Measurements from ENCODE around the gene MGST1. TPM values are rescaled to one million over a fixed set of nuclear protein-coding genes. Genes with fewer than 3 reads are reported as not detected.

MGST1 gene
- total RNA-seq, result 72.7 and 81.9 TPM in 2 replicates

GRCh38 chr12:16347391-16348298, at the start of gene MGST1:
Gene MGST1, plus strand, starts transcription at chr12:16347645. Its CDS starts 6,608 bp downstream, at chr12:16354253.
- Histone ChIP-seq H3K36me3 (ENCODE audit: insufficient read depth, low read length) (no peaks in the 10 kb centered on the region), H2AFZ (ENCODE audit: low read length) (peak within 1 kb of the TSS; percentile 93), H3K9me3 (ENCODE audit: low read depth, low read length) (no peaks in the 10 kb centered on the region), H3K27me3 (ENCODE audit: insufficient read depth, low read length) (no peaks in the 10 kb centered on the region), H3K4me2 (ENCODE audit: insufficient read depth, low read length) (peak within 1 kb of the TSS; percentile 84), H4K20me1 (ENCODE audit: insufficient read depth, low read length) (no peaks in the 10 kb centered on the region), H3K27ac (ENCODE audit: low read depth, low read length) (peak within 1 kb of the TSS; percentile 88), H3K4me3 (ENCODE audit: insufficient read depth, low read length) (peak within 1 kb of the TSS; percentile 75), H3K79me2 (ENCODE audit: insufficient read depth, low read length) (peaks cover 31% of the 10 kb centered on the region), H3K4me1 (ENCODE audit: insufficient read depth, low read length) (peaks cover 41% of the 10 kb centered on the region)
- TF ChIP-seq CTCF (IDR thresholded peaks at IDR 0.05; ENCODE audit: extremely low read depth, low read depth, low read length), result no peak
- no peak for DNase-seq (ENCODE audit: insufficient read length, low spot score, missing footprints)

DNA sequence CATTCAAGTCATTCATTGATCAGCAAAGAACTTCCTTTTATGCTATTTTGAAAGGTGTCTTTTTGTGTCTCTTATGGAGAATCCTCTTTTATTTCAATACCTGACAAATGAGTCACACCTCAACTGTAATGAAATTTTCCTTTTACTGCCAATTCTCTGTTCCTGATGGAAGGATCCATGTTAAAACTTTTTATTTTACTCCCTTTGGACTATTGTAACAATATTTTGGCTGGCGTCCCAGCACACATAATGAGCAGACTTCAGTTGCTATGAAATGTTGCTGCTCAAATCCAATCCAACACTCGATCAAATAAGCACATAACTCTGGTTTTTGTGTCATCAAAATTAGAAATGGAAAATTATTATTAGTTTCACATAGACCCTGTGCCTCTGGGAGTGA, 48.0 kb upstream of the MGST1 start:
- DNase-seq (ENCODE audit: insufficient read length, low spot score, missing footprints), result no peak
- H3K27me3 ChIP-seq (ENCODE audit: insufficient read depth, low read length), result peaks cover 2% of the 10 kb centered on the region
- no peaks in the 10 kb centered on the region for H3K9me3 ChIP-seq (ENCODE audit: low read depth, low read length)
- no peak for TF ChIP-seq CTCF (IDR thresholded peaks at IDR 0.05; ENCODE audit: extremely low read depth, low read depth, low read length)
- H3K36me3 ChIP-seq (ENCODE audit: insufficient read depth, low read length), result no peaks in the 10 kb centered on the region
- peaks cover 13% of the 10 kb centered on the region for H3K4me1 ChIP-seq (ENCODE audit: insufficient read depth, low read length)
- H3K4me3 ChIP-seq (ENCODE audit: insufficient read depth, low read length), result no peak overlapping the region
- H2AFZ ChIP-seq (ENCODE audit: low read length), result no peak overlapping the region
- H3K27ac ChIP-seq (ENCODE audit: low read depth, low read length), result no peak overlapping the region
- no peak overlapping the region for H3K4me2 ChIP-seq (ENCODE audit: insufficient read depth, low read length)
- H3K79me2 ChIP-seq (ENCODE audit: insufficient read depth, low read length), result no peaks in the 10 kb centered on the region
- H4K20me1 ChIP-seq (ENCODE audit: insufficient read depth, low read length), result no peaks in the 10 kb centered on the region

DNA sequence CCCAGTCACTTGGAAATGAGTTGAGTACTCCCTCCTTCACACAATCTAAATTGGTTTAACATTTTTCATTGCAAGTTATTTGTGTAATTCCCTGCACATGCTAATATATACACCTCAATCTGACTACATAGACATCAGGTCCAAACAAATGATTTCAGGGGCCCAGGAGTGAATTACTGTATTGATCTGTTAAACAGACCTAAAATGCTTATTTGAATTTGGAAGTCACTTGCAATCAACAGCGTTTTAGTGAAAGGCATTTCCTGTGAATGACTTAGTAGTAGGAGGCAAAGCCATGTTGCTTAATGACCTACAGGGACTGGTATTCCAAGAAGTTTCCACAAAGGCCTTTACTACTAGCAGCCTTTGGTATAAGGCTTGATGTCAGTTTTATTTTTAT, 47.3 kb upstream of the MGST1 start:
- H3K36me3 ChIP-seq (ENCODE audit: insufficient read depth, low read length), result no peaks in the 10 kb centered on the region
- no peak overlapping the region for H3K27ac ChIP-seq (ENCODE audit: low read depth, low read length)
- DNase-seq (ENCODE audit: insufficient read length, low spot score, missing footprints), result peak; percentile 43
- H3K4me3 ChIP-seq (ENCODE audit: insufficient read depth, low read length), result no peak overlapping the region
- H3K4me1 ChIP-seq (ENCODE audit: insufficient read depth, low read length), result peaks cover 13% of the 10 kb centered on the region
- H3K4me2 ChIP-seq (ENCODE audit: insufficient read depth, low read length), result no peak overlapping the region
- H2AFZ ChIP-seq (ENCODE audit: low read length), result no peak overlapping the region
- no peaks in the 10 kb centered on the region for H3K79me2 ChIP-seq (ENCODE audit: insufficient read depth, low read length)
- no peaks in the 10 kb centered on the region for H4K20me1 ChIP-seq (ENCODE audit: insufficient read depth, low read length)
- TF ChIP-seq CTCF (IDR thresholded peaks at IDR 0.05; ENCODE audit: extremely low read depth, low read depth, low read length), result no peak
- no peaks in the 10 kb centered on the region for H3K9me3 ChIP-seq (ENCODE audit: low read depth, low read length)
- peaks cover 2% of the 10 kb centered on the region for H3K27me3 ChIP-seq (ENCODE audit: insufficient read depth, low read length)

DNA sequence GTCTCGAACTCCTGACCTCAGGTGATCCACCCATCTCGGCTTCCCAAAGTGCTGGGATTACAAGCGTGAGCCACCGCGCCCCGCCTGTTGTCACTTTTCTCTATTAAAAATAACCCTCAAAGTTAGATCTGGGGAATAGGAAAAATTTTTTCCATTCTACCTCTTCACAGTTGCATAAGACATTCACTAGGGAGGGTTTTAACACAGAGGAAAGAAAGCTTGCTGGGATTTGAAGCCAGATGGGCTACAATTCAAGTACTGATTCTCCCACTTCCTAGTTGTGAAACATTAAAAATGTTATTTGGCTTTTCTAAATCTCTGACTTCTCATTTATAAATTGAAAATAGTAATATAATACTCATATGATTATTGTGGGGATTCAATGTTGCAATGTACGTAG, 46.7 kb upstream of the MGST1 start:
- DNase-seq (ENCODE audit: insufficient read length, low spot score, missing footprints), result no peak
- no peaks in the 10 kb centered on the region for H3K79me2 ChIP-seq (ENCODE audit: insufficient read depth, low read length)
- H4K20me1 ChIP-seq (ENCODE audit: insufficient read depth, low read length), result no peaks in the 10 kb centered on the region
- H3K4me3 ChIP-seq (ENCODE audit: insufficient read depth, low read length), result no peak overlapping the region
- no peak for TF ChIP-seq CTCF (IDR thresholded peaks at IDR 0.05; ENCODE audit: extremely low read depth, low read depth, low read length)
- no peak overlapping the region for H3K4me2 ChIP-seq (ENCODE audit: insufficient read depth, low read length)
- no peak overlapping the region for H2AFZ ChIP-seq (ENCODE audit: low read length)
- peaks cover 13% of the 10 kb centered on the region for H3K4me1 ChIP-seq (ENCODE audit: insufficient read depth, low read length)
- H3K9me3 ChIP-seq (ENCODE audit: low read depth, low read length), result no peaks in the 10 kb centered on the region
- H3K27me3 ChIP-seq (ENCODE audit: insufficient read depth, low read length), result peaks cover 2% of the 10 kb centered on the region
- no peak overlapping the region for H3K27ac ChIP-seq (ENCODE audit: low read depth, low read length)
- H3K36me3 ChIP-seq (ENCODE audit: insufficient read depth, low read length), result no peaks in the 10 kb centered on the region
